Liver (tissue), 9 donors: ENCODE results near the gene METTL21A. TPM values are rescaled to one million over a fixed set of nuclear protein-coding genes. Genes with fewer than 3 reads are reported as not detected.
"Not testable (repeated sequence)": the region's sequence is repeated elsewhere in the genome, so short reads cannot be mapped to it uniquely, and the experiment has no call there.

Experiments used
- DNase-seq: peaks from one replicate; pipeline ENCODE4 v3.0.0-alpha.2; 2017; ENCODE audit warnings: low spot score
- H3K27ac ChIP-seq, 2 donors: one replicate each; pipeline ENCODE4 v1.7.0; 2013; ENCODE audit warnings: inconsistent platforms in 2 of 2, low read length in 2 of 2, control low read depth in 1 of 2, low read depth in 1 of 2, mild to moderate bottlenecking in 1 of 2
- H3K27me3 ChIP-seq, 4 donors: one replicate each; pipeline versions ENCODE4 v1.6.1 to v1.7.0; 2013; ENCODE audit warnings: low read length in 3 of 4, inconsistent platforms in 1 of 4, mild to moderate bottlenecking in 1 of 4, moderate library complexity in 1 of 4; ENCODE audit not compliant: control insufficient read depth in 4 of 4, insufficient read depth in 4 of 4
- H3K36me3 ChIP-seq, 4 donors: one replicate each; pipeline versions ENCODE4 v1.6.1 to v1.7.0; 2013; ENCODE audit warnings: low read length in 3 of 4, mild to moderate bottlenecking in 3 of 4, low read depth in 1 of 4, moderate library complexity in 1 of 4; ENCODE audit not compliant: control insufficient read depth in 4 of 4, insufficient read depth in 3 of 4
- H3K4me1 ChIP-seq, 4 donors: one replicate each; pipeline versions ENCODE4 v1.6.1 to v1.7.0; 2013; ENCODE audit warnings: low read length in 3 of 4, mild to moderate bottlenecking in 3 of 4, moderate library complexity in 1 of 4; ENCODE audit not compliant: control insufficient read depth in 4 of 4, insufficient read depth in 4 of 4
- H3K4me3 ChIP-seq, 3 donors: one replicate each; pipeline versions ENCODE4 v1.6.1 to v1.7.0; 2013; ENCODE audit warnings: low read length in 3 of 3, control low read depth in 1 of 3, low read depth in 1 of 3, mild to moderate bottlenecking in 1 of 3
- H3K9ac ChIP-seq, 2 donors: one replicate each; pipeline ENCODE4 v1.7.0; 2013; ENCODE audit warnings: low read length in 2 of 2, mild to moderate bottlenecking in 2 of 2, moderate library complexity in 2 of 2, control low read depth in 1 of 2, low read depth in 1 of 2
- H3K9me3 ChIP-seq, 4 donors: one replicate each; pipeline versions ENCODE4 v1.6.1 to v1.7.0; 2013; ENCODE audit warnings: low read length in 3 of 4; ENCODE audit not compliant: control insufficient read depth in 4 of 4
- EGR1 ChIP-seq, 2 donors: IDR thresholded peaks; 2 replicates each; pipeline ENCODE4 v1.6.1; 2016 to 2018; ENCODE audit warnings: antibody characterized with exemption in 2 of 2, low read depth in 2 of 2
- FOXA1 ChIP-seq: IDR thresholded peaks from 2 replicates; pipeline ENCODE4 v1.6.1; 2016; ENCODE audit warnings: antibody characterized with exemption
- FOXA2 ChIP-seq: IDR thresholded peaks from 2 replicates; pipeline ENCODE4 v1.6.1; 2016; ENCODE audit warnings: antibody characterized with exemption
- GABPA ChIP-seq, 2 donors: IDR thresholded peaks in 1 of 2; conservative IDR thresholded peaks in 1 of 2; 2 replicates each; pipeline ENCODE4 v1.6.1; 2016; ENCODE audit warnings: antibody characterized with exemption in 2 of 2, mild to moderate bottlenecking in 1 of 2, moderate library complexity in 1 of 2
- HNF4A ChIP-seq, 2 donors: conservative IDR thresholded peaks; 2 replicates each; pipeline ENCODE4 v1.6.1; 2016; ENCODE audit warnings: antibody characterized with exemption in 2 of 2, mild to moderate bottlenecking in 2 of 2
- NR2F2 ChIP-seq: IDR thresholded peaks from 2 replicates; pipeline ENCODE4 v1.6.1; 2016; ENCODE audit warnings: antibody characterized with exemption
- RAD21 ChIP-seq, 2 donors: IDR thresholded peaks; 2 replicates each; pipeline ENCODE4 v1.6.1; 2016; ENCODE audit warnings: antibody characterized with exemption in 2 of 2, mild to moderate bottlenecking in 2 of 2
- RXRA ChIP-seq, 2 donors: IDR thresholded peaks; 2 replicates each; pipeline ENCODE4 v1.6.1; 2017 to 2018; ENCODE audit warnings: antibody characterized with exemption in 2 of 2, mild to moderate bottlenecking in 1 of 2
- TAF1 ChIP-seq: conservative IDR thresholded peaks from 2 replicates; pipeline ENCODE4 v1.6.1; 2016; ENCODE audit warnings: antibody characterized with exemption, mild to moderate bottlenecking
- YY1 ChIP-seq: IDR thresholded peaks from 2 replicates; pipeline ENCODE4 v1.6.1; 2016; ENCODE audit warnings: antibody characterized with exemption, mild to moderate bottlenecking
- WGBS: extraction: QIAGEN DNeasy Blood & Tissue Kit; methylation state at CpG from one replicate; pipeline ENCODE4 v1.1.7; 2013; 5-methylcytosine and 5-hydroxymethylcytosine counted together
- polyA plus RNA-seq, 2 donors: library from polyadenylated mRNA; stranded (reverse) in 1 of 2; unstranded in 1 of 2; fragments of 200-250 nt in 1 of 2; fragments of >200 nt in 1 of 2; fragmentation: Nextera tagmentation in 1 of 2; extraction: Ambion mirVana in 1 of 2; gene quantifications; one replicate each; pipeline versions ENCODE4 v1.2.1 to v1.2.3, GENCODE V29; 2013 to 2015
- total RNA-seq, 2 donors: library from RNA; depleted of rRNA; stranded (reverse); fragments of >200 nt; gene quantifications; one replicate each; pipeline ENCODE4 v1.2.3, GENCODE V29; 2014
- TF ChIP-seq, protein P1 (sequence below): IDR thresholded peaks from 2 replicates; pipeline ENCODE4 v1.6.1; 2016; ENCODE audit warnings: antibody characterized with exemption
- TF ChIP-seq, protein P2 (sequence below): IDR thresholded peaks from 2 replicates; pipeline ENCODE4 v1.6.1; 2016; ENCODE audit warnings: antibody characterized with exemption
- TF ChIP-seq, protein P3 (sequence below): IDR thresholded peaks from 2 replicates; pipeline ENCODE4 v1.6.1; 2016; ENCODE audit warnings: antibody characterized with exemption, mild to moderate bottlenecking
- TF ChIP-seq, protein P4 (sequence below): fragments of 150-350 bp; IDR thresholded peaks from 2 replicates; pipeline ENCODE4 v1.5.1; 2017; ENCODE audit warnings: improper control_type of control experiment, low read depth, low read length; ENCODE audit not compliant: missing input control
- donor health status: healthy.
- donor health status: healthy.
- donor health status: healthy.
- donor health status: healthy.
- donor health status: healthy.

Gene METTL21A
- total and polyA plus RNA-seq, 4 donors: 10.0 to 27.4 (median 12.3) TPM

DNA sequence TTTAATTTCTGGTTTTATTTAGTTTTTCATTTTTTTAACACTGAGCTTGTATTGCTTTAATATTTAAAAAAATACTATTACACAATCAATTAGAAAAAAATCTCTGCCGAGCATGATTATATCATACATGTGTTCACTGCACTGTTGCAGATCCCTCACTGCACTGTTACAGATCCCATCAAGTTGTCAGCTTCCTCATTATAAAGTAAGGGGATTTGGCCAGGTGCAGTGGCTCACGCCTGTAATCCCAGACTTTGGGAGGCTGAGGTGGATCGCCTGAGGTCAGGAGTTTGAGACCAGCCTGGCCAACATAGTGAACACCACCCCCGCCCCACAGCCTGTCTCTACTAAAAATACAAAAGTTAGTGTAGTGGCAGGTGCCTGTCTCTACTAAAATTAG lies 33.0 kb upstream of the METTL21A start:
- TF ChIP-seq RXRA (IDR thresholded peaks at IDR 0.05) (no peak), FOXA1 (no peak), TAF1 (no peak), YY1 (no peak)
- TF ChIP-seq, protein P1, sequence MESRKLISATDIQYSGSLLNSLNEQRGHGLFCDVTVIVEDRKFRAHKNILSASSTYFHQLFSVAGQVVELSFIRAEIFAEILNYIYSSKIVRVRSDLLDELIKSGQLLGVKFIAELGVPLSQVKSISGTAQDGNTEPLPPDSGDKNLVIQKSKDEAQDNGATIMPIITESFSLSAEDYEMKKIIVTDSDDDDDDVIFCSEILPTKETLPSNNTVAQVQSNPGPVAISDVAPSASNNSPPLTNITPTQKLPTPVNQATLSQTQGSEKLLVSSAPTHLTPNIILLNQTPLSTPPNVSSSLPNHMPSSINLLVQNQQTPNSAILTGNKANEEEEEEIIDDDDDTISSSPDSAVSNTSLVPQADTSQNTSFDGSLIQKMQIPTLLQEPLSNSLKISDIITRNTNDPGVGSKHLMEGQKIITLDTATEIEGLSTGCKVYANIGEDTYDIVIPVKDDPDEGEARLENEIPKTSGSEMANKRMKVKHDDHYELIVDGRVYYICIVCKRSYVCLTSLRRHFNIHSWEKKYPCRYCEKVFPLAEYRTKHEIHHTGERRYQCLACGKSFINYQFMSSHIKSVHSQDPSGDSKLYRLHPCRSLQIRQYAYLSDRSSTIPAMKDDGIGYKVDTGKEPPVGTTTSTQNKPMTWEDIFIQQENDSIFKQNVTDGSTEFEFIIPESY: no peak
- TF ChIP-seq, protein P2, sequence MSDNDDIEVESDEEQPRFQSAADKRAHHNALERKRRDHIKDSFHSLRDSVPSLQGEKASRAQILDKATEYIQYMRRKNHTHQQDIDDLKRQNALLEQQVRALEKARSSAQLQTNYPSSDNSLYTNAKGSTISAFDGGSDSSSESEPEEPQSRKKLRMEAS: no peak
- TF ChIP-seq, protein P3, sequence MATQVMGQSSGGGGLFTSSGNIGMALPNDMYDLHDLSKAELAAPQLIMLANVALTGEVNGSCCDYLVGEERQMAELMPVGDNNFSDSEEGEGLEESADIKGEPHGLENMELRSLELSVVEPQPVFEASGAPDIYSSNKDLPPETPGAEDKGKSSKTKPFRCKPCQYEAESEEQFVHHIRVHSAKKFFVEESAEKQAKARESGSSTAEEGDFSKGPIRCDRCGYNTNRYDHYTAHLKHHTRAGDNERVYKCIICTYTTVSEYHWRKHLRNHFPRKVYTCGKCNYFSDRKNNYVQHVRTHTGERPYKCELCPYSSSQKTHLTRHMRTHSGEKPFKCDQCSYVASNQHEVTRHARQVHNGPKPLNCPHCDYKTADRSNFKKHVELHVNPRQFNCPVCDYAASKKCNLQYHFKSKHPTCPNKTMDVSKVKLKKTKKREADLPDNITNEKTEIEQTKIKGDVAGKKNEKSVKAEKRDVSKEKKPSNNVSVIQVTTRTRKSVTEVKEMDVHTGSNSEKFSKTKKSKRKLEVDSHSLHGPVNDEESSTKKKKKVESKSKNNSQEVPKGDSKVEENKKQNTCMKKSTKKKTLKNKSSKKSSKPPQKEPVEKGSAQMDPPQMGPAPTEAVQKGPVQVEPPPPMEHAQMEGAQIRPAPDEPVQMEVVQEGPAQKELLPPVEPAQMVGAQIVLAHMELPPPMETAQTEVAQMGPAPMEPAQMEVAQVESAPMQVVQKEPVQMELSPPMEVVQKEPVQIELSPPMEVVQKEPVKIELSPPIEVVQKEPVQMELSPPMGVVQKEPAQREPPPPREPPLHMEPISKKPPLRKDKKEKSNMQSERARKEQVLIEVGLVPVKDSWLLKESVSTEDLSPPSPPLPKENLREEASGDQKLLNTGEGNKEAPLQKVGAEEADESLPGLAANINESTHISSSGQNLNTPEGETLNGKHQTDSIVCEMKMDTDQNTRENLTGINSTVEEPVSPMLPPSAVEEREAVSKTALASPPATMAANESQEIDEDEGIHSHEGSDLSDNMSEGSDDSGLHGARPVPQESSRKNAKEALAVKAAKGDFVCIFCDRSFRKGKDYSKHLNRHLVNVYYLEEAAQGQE: no peak
- Histone ChIP-seq H3K9me3 (no peaks in the 10 kb centered on the region), H3K4me1 (no peaks in the 10 kb centered on the region), H3K27ac (no peak overlapping the region), H3K27me3 (no peaks in the 10 kb centered on the region), H3K4me3 (no peak overlapping the region), H3K36me3 (no peaks in the 10 kb centered on the region), H3K9ac (no peak overlapping the region)
- no peak for DNase-seq
- WGBS: 87% methylated on average over 4 of the region's 4 CpGs

DNA sequence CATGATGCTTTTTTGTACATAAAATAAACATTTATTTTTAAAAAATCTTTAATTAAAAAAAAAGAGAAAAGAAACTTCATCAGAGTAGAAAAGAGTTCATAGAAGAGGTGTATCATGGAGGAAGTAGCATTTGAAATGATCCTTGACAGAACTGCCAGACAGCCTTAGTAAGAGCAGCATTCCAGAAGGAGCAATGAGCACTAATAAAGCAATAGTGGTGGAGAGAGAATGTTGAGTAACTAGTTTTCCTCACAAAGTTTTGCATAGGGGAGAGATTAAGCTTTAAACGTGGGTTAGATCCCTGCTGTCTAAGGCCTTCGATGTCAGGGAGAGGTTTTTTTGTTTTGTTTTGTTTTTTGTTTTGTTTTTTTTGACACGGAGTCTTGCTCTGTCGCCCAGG lies 29.8 kb upstream of the METTL21A start:
- Histone ChIP-seq H3K27me3 (no peaks in the 10 kb centered on the region), H3K9ac (no peak overlapping the region), H3K27ac (no peak overlapping the region), H3K36me3 (no peaks in the 10 kb centered on the region), H3K4me1 (no peaks in the 10 kb centered on the region), H3K9me3 (no peaks in the 10 kb centered on the region), H3K4me3 (no peak overlapping the region)
- DNase-seq: no peak
- TF ChIP-seq RXRA (IDR thresholded peaks at IDR 0.05): no peak
- TF ChIP-seq HNF4A (conservative IDR thresholded peaks at IDR 0.05): no peak
- TF ChIP-seq EGR1 (IDR thresholded peaks at IDR 0.05; ENCODE audit: low read depth in 2 of 2): no peak
- no peak for TF ChIP-seq NR2F2
- TF ChIP-seq, protein P2: no peak
- no peak for TF ChIP-seq FOXA2
- no peak for TF ChIP-seq FOXA1
- TF ChIP-seq, protein P4, sequence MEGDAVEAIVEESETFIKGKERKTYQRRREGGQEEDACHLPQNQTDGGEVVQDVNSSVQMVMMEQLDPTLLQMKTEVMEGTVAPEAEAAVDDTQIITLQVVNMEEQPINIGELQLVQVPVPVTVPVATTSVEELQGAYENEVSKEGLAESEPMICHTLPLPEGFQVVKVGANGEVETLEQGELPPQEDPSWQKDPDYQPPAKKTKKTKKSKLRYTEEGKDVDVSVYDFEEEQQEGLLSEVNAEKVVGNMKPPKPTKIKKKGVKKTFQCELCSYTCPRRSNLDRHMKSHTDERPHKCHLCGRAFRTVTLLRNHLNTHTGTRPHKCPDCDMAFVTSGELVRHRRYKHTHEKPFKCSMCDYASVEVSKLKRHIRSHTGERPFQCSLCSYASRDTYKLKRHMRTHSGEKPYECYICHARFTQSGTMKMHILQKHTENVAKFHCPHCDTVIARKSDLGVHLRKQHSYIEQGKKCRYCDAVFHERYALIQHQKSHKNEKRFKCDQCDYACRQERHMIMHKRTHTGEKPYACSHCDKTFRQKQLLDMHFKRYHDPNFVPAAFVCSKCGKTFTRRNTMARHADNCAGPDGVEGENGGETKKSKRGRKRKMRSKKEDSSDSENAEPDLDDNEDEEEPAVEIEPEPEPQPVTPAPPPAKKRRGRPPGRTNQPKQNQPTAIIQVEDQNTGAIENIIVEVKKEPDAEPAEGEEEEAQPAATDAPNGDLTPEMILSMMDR: no peak
- TF ChIP-seq, protein P1: no peak
- TF ChIP-seq TAF1: no peak
- no peak for TF ChIP-seq RAD21 (IDR thresholded peaks at IDR 0.05)
- TF ChIP-seq GABPA (IDR thresholded peaks at IDR 0.05 in 1 of 2, conservative IDR thresholded peaks at IDR 0.05 in 1 of 2): no peak
- TF ChIP-seq, protein P3: no peak
- 77% methylated on average over 4 of the region's 4 CpGs for WGBS

DNA sequence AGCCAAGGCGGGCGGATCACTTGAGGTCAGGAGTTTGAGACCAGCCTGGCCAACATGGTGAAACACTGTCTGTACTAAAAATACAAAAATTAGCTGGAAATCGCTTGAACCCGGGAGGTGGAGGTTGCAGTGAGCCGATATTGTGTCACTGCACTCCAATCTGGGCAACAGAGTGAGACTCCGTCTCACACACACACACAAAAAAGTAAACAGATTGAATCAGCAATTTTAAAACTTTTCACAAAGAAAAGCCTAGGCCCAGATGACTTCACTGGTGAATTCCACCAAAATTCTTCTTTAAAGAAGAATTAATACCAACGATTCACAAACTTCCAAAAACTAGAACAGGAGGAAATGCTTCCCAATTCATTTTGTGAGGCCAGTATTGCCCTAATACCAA lies 21.4 kb upstream of the METTL21A start:
- DNase-seq, H3K9ac ChIP-seq, H3K9me3 ChIP-seq, H3K27me3 ChIP-seq, H3K27ac ChIP-seq, H3K4me3 ChIP-seq, H3K36me3 ChIP-seq, H3K4me1 ChIP-seq: not testable (repeated sequence)
- WGBS: 70% methylated on average over 7 of the region's 7 CpGs
